WTC11 (cell line): ENCODE data around the gene DYSF. TPM values are rescaled to one million over a fixed set of nuclear protein-coding genes. Genes with fewer than 3 reads are reported as not detected.

Experiments used
- ATAC-seq: fragments of 200-7000 bp; cut with Tn5 transposase; 2 replicates; pipeline ENCODE4 v1.10.0; 2021; ENCODE audit warnings: mild to moderate bottlenecking, moderate library complexity
- CTCF ChIA-PET: fragments of 300-600 bp; sonication (Branson Sonifier 250); formaldehyde crosslinking; loops from one replicate; lab custom pipeline; 2021; ENCODE audit warnings: antibody characterized with exemption; lab: Charles Lee
- POLR2A ChIA-PET: fragments of 350-600 bp; sonication (Branson Sonifier 250); formaldehyde crosslinking; loops from one replicate; lab custom pipeline; 2021; ENCODE audit warnings: antibody characterized with exemption; lab: Charles Lee
- DNase-seq: peaks from one replicate; pipeline ENCODE4 v3.0.0; 2021; ENCODE audit warnings: low spot score
- H3K27ac Mint-ChIP-seq: 2 replicates; pipeline ENCODE4 v1.8.0; 2021; ENCODE audit warnings: mixed read lengths
- H3K27me3 Mint-ChIP-seq: 2 replicates; pipeline ENCODE4 v1.8.0; 2021; ENCODE audit warnings: low read depth, mild to moderate bottlenecking, moderate library complexity, mixed read lengths
- H3K36me3 Mint-ChIP-seq: 2 replicates; pipeline ENCODE4 v1.8.0; 2021; ENCODE audit warnings: mixed read lengths
- H3K4me1 Mint-ChIP-seq: 2 replicates; pipeline ENCODE4 v1.8.0; 2022; ENCODE audit warnings: mixed read lengths
- H3K4me3 Mint-ChIP-seq: 2 replicates; pipeline ENCODE4 v1.8.0; 2021; ENCODE audit warnings: mild to moderate bottlenecking, moderate library complexity, mixed read lengths
- H3K9me3 Mint-ChIP-seq: 2 replicates; pipeline ENCODE4 v1.8.0; 2021; ENCODE audit warnings: mixed read lengths
- CREB1 ChIP-seq: sonication (generic); formaldehyde crosslinking; IDR thresholded peaks from 2 replicates; pipeline ENCODE4 v1.8.0; 2023; ENCODE audit warnings: mild to moderate bottlenecking, missing genetic modification reagents
- ELF4 ChIP-seq: sonication (generic); formaldehyde crosslinking; IDR thresholded peaks from 2 replicates; pipeline ENCODE4 v1.8.1; 2022; ENCODE audit warnings: low read depth, mild to moderate bottlenecking, moderate library complexity, missing genetic modification reagents
- ESRRA ChIP-seq: sonication (generic); formaldehyde crosslinking; IDR thresholded peaks from 2 replicates; pipeline ENCODE4 v1.8.1; 2022; ENCODE audit warnings: mild to moderate bottlenecking, missing genetic modification reagents, borderline replicate concordance
- FOXP1 ChIP-seq: sonication (generic); formaldehyde crosslinking; IDR thresholded peaks from 2 replicates; pipeline ENCODE4 v1.8.0; 2022; ENCODE audit warnings: missing genetic modification reagents, mild to moderate bottlenecking, moderate library complexity, borderline replicate concordance
- IRF1 ChIP-seq: sonication (generic); formaldehyde crosslinking; IDR thresholded peaks from 2 replicates; pipeline ENCODE4 v1.8.0; 2023; ENCODE audit warnings: missing genetic modification reagents
- NFATC4 ChIP-seq: fragments of 250-450 bp; sonication (Bioruptor Pico); IDR thresholded peaks from 2 replicates; pipeline ENCODE4 v1.9.0; 2021; ENCODE audit warnings: mild to moderate bottlenecking
- NFE2L1 ChIP-seq: sonication (generic); formaldehyde crosslinking; IDR thresholded peaks from 2 replicates; pipeline ENCODE4 v1.8.1; 2023; ENCODE audit warnings: missing genetic modification reagents
- NFYB ChIP-seq: sonication (generic); formaldehyde crosslinking; conservative IDR thresholded peaks from 2 replicates; pipeline ENCODE4 v1.8.0; 2022; ENCODE audit warnings: low read depth, missing genetic modification reagents
- NR3C1 ChIP-seq: sonication (generic); formaldehyde crosslinking; conservative IDR thresholded peaks from 2 replicates; pipeline ENCODE4 v1.8.1; 2023; ENCODE audit warnings: low read depth, mild to moderate bottlenecking, missing genetic modification reagents
- PRRX2 ChIP-seq: fragments of 250-450 bp; sonication (Bioruptor Pico); IDR thresholded peaks from 2 replicates; pipeline ENCODE4 v1.8.0; 2021; ENCODE audit warnings: mild to moderate bottlenecking
- RELA ChIP-seq: sonication (generic); formaldehyde crosslinking; IDR thresholded peaks from 2 replicates; pipeline ENCODE4 v1.8.1; 2022; ENCODE audit warnings: missing genetic modification reagents, mild to moderate bottlenecking, borderline replicate concordance
- TP53 ChIP-seq: sonication (generic); formaldehyde crosslinking; IDR thresholded peaks from 2 replicates; pipeline ENCODE4 v1.8.1; 2023; ENCODE audit warnings: mild to moderate bottlenecking, missing genetic modification reagents
- ZBTB43 ChIP-seq: sonication (generic); formaldehyde crosslinking; IDR thresholded peaks from 2 replicates; pipeline ENCODE4 v1.8.1; 2023; ENCODE audit warnings: mild to moderate bottlenecking, missing genetic modification reagents
- ZNF138 ChIP-seq: sonication (generic); formaldehyde crosslinking; conservative IDR thresholded peaks from 2 replicates; pipeline ENCODE4 v1.8.1; 2022; ENCODE audit warnings: mild to moderate bottlenecking, moderate library complexity, missing genetic modification reagents
- ZNF219 ChIP-seq: sonication (generic); formaldehyde crosslinking; IDR thresholded peaks from 2 replicates; pipeline ENCODE4 v1.8.0; 2023; ENCODE audit warnings: missing genetic modification reagents, mild to moderate bottlenecking, borderline replicate concordance
- ZNF232 ChIP-seq: sonication (generic); formaldehyde crosslinking; IDR thresholded peaks from 2 replicates; pipeline ENCODE4 v1.8.0; 2022; ENCODE audit warnings: mild to moderate bottlenecking, missing genetic modification reagents
- ZNF317 ChIP-seq: sonication (generic); formaldehyde crosslinking; IDR thresholded peaks from 2 replicates; pipeline ENCODE4 v1.8.1; 2023; ENCODE audit warnings: low read depth, mild to moderate bottlenecking, moderate library complexity, missing genetic modification reagents, borderline replicate concordance
- ZNF396 ChIP-seq: fragments of 250-450 bp; sonication (Bioruptor Pico); IDR thresholded peaks from 2 replicates; pipeline ENCODE4 v1.8.0; 2021; ENCODE audit warnings: mild to moderate bottlenecking, moderate library complexity, borderline replicate concordance
- ZNF671 ChIP-seq: fragments of 250-450 bp; sonication (Bioruptor Pico); IDR thresholded peaks from 2 replicates; pipeline ENCODE4 v1.8.0; 2021; ENCODE audit warnings: mild to moderate bottlenecking
- total RNA-seq: library from RNA; stranded (reverse); gene quantifications from 3 replicates; pipeline ENCODE4 v1.2.3, GENCODE V29; 2021
- TF ChIP-seq, protein P1 (sequence below): sonication (generic); formaldehyde crosslinking; IDR thresholded peaks from 2 replicates; pipeline ENCODE4 v1.8.1; 2022; ENCODE audit warnings: mild to moderate bottlenecking, moderate library complexity, missing genetic modification reagents
- TF ChIP-seq, protein P2 (sequence below): fragments of 250-450 bp; sonication (Bioruptor Pico); IDR thresholded peaks from 2 replicates; pipeline ENCODE4 v1.9.0; 2021; ENCODE audit warnings: moderate library complexity, mild to moderate bottlenecking, inconsistent platforms, borderline replicate concordance

Gene DYSF
- total RNA-seq, 1 experiment from 2014 or later, result 14.8 TPM

- Mint-ChIP-seq H3K36me3 (no peaks in the 10 kb centered on the region), H3K27ac (no peak overlapping the region), H3K27me3 (no peaks in the 10 kb centered on the region), H3K9me3 (no peaks in the 10 kb centered on the region), H3K4me3 (no peak overlapping the region), H3K4me1 (no peaks in the 10 kb centered on the region)
- ATAC-seq (no peak), DNase-seq (no peak)
- CTCF ChIA-PET, result no interaction called here
- TF ChIP-seq, protein P1, sequence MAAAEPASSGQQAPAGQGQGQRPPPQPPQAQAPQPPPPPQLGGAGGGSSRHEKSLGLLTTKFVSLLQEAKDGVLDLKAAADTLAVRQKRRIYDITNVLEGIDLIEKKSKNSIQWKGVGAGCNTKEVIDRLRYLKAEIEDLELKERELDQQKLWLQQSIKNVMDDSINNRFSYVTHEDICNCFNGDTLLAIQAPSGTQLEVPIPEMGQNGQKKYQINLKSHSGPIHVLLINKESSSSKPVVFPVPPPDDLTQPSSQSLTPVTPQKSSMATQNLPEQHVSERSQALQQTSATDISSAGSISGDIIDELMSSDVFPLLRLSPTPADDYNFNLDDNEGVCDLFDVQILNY, result no peak
- TF ChIP-seq RELA (CRISPR knock-in tag), result no peak
- TF ChIP-seq PRRX2, result no peak
- TF ChIP-seq ZNF138 (CRISPR knock-in tag), result no peak
- TF ChIP-seq TP53, result no peak
- TF ChIP-seq ZNF219 (CRISPR knock-in tag), result no peak
- no peak for TF ChIP-seq CREB1 (CRISPR knock-in tag)
- TF ChIP-seq, protein P2, sequence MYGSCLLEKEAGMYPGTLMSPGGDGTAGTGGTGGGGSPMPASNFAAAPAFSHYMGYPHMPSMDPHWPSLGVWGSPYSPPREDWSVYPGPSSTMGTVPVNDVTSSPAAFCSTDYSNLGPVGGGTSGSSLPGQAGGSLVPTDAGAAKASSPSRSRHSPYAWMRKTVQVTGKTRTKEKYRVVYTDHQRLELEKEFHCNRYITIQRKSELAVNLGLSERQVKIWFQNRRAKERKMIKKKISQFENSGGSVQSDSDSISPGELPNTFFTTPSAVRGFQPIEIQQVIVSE (CRISPR knock-in tag), result no peak
- POLR2A ChIA-PET, result no interaction called here
Observed at GRCh38 chr2:71706121-71706520, 252.8 kb downstream of the DYSF start.

GRCh38 chr2:71706836-71707235, 253.5 kb downstream of the DYSF start:
- no peak overlapping the region for H3K4me3 Mint-ChIP-seq
- DNase-seq (no peak), ATAC-seq (no peak)
- H3K9me3 Mint-ChIP-seq, result no peaks in the 10 kb centered on the region
- no peaks in the 10 kb centered on the region; the same call in 1 of the 2 replicates for H3K27me3 Mint-ChIP-seq
- no peak overlapping the region for H3K27ac Mint-ChIP-seq
- no peaks in the 10 kb centered on the region for H3K4me1 Mint-ChIP-seq
- ChIA-PET CTCF (no interaction called here), POLR2A (no interaction called here)
- H3K36me3 Mint-ChIP-seq, result no peaks in the 10 kb centered on the region
- TF ChIP-seq ZNF317 (CRISPR knock-in tag) (no peak), ESRRA (CRISPR knock-in tag) (no peak), ZNF671 (CRISPR knock-in tag) (no peak), ELF4 (no peak), NFE2L1 (CRISPR knock-in tag) (no peak), ZNF232 (CRISPR knock-in tag) (no peak), NFYB (CRISPR knock-in tag) (no peak), ZNF396 (CRISPR knock-in tag) (no peak), IRF1 (no peak)

DNA sequence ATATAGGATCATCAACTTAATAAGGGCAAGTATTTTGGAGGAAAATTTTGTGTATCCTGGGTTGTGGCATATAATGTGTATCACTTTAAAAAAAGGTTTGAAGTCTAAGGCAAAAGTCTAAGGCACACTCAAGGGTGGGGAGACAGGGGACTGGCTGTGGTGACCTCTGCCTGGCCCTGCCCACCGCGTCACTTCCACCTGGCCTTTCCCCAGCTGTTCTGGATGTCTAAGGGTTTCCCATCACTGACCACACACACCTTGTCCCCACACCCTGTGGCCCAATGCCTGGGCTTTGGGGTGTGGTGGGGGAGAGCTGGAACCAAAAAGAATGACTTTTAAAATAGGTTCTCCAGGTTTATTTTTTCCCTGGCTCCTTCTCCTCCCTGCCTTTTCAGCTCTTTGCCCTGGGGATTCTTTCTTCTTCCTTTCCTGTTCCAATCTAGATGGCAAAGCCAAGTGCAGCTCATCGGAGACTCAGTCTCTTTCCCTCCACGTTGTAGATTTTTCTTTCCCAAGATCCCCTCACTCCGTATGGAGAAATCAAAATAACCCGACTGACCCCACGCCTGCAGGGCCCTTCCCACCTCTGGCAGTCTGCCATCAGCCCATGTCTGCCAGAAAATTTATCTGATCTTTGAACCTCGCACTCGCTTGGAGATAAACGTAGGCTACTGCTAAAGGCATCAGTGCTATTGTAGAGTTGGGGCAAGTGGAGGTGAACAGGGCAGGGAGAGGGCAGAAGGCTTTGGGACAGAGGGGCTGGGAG, 257.2 kb downstream of the DYSF start:
- DNase-seq, result no peak
- H3K4me3 Mint-ChIP-seq, result no peak overlapping the region
- ATAC-seq, result no peak
- ChIA-PET POLR2A (no interaction called here), CTCF (no interaction called here)
- H3K4me1 Mint-ChIP-seq, result no peaks in the 10 kb centered on the region
- no peak for TF ChIP-seq NFATC4
- H3K27me3 Mint-ChIP-seq, result no peaks in the 10 kb centered on the region; the same call in 1 of the 2 replicates
- no peaks in the 10 kb centered on the region for H3K9me3 Mint-ChIP-seq
- H3K36me3 Mint-ChIP-seq, result no peaks in the 10 kb centered on the region
- H3K27ac Mint-ChIP-seq, result no peak overlapping the region

- DNase-seq (no peak), ATAC-seq (no peak)
- H3K36me3 Mint-ChIP-seq, result no peaks in the 10 kb centered on the region
- no peaks in the 10 kb centered on the region for H3K4me1 Mint-ChIP-seq
- H3K27ac Mint-ChIP-seq, result no peak overlapping the region
- no peak overlapping the region for H3K4me3 Mint-ChIP-seq
- ChIA-PET CTCF (no interaction called here), POLR2A (no interaction called here)
- H3K9me3 Mint-ChIP-seq, result no peaks in the 10 kb centered on the region
- no peaks in the 10 kb centered on the region; the same call in 1 of the 2 replicates for H3K27me3 Mint-ChIP-seq
- TF ChIP-seq ZBTB43 (CRISPR knock-in tag) (no peak), NR3C1 (no peak), RELA (CRISPR knock-in tag) (no peak), FOXP1 (CRISPR knock-in tag) (no peak)
Observed at GRCh38 chr2:71711133-71711855, 257.9 kb downstream of the DYSF start.
